NOMO-1 treated with DMSO at 0.1 percent for 48 hours (cell line): ENCODE measurements around the gene BPTF.
A peak's percentile ranks its signal among the peaks of the same experiment; 100 is the strongest.
"Not testable (repeated sequence)": the region's sequence is repeated elsewhere in the genome, so short reads cannot be mapped to it uniquely, and the experiment has no call there.

Source experiments
- DNase-seq: peaks from one replicate; lab custom pipeline; 2025; ENCODE audit not compliant: unreplicated experiment; lab: John Stamatoyannopoulos, UW

Gene BPTF

GRCh38 chr17:67824735-67825626 lies at the start of gene BPTF:
TSS of gene BPTF (plus strand) at chr17:67825503. CDS start at chr17:67825725, 222 bp downstream.
- DNase-seq: peak; percentile 84

GRCh38 chr17:67779098-67779672 lies 46.1 kb upstream of the BPTF start:
- no peak for DNase-seq

- DNase-seq: no peak
Measured at GRCh38 chr17:67784364-67785121, 40.8 kb upstream of the BPTF start.

GRCh38 chr17:67785122-67785477 lies 40.2 kb upstream of the BPTF start:
- DNase-seq: no peak

GRCh38 chr17:67785504-67785903 lies 39.8 kb upstream of the BPTF start:
- no peak for DNase-seq

GRCh38 chr17:67800495-67800928 lies 24.8 kb upstream of the BPTF start:
- peak; percentile 71 for DNase-seq

- no peak for DNase-seq
Measured at GRCh38 chr17:67801626-67802175, 23.6 kb upstream of the BPTF start.

GRCh38 chr17:67810464-67810863 lies 14.8 kb upstream of the BPTF start:
- DNase-seq: no peak

GRCh38 chr17:67812380-67812779 lies 12.9 kb upstream of the BPTF start:
- DNase-seq: not testable (repeated sequence)

- no peak for DNase-seq
Measured at GRCh38 chr17:67813803-67814180, 11.5 kb upstream of the BPTF start.

GRCh38 chr17:67818110-67819002 lies 6.9 kb upstream of the BPTF start:
- peak; percentile 64 for DNase-seq

- DNase-seq: no peak
Measured at GRCh38 chr17:67819722-67820121, 5.6 kb upstream of the BPTF start.

- no peak for DNase-seq
Measured at GRCh38 chr17:67821871-67822367, 3.4 kb upstream of the BPTF start.

- DNase-seq: peak; percentile 18
Measured at GRCh38 chr17:67825627-67826601, 611 bp downstream of the BPTF start.

- no peak for DNase-seq
Measured at GRCh38 chr17:67829331-67829730, 4.0 kb downstream of the BPTF start.

- no peak for DNase-seq
Measured at GRCh38 chr17:67830440-67830839, 5.1 kb downstream of the BPTF start.

- DNase-seq: no peak
Measured at GRCh38 chr17:67831268-67831667, 6.0 kb downstream of the BPTF start.

- no peak for DNase-seq
Measured at GRCh38 chr17:67833134-67833533, 7.8 kb downstream of the BPTF start.
